Sigmoid colon (tissue), 7 donors: ENCODE measurements around the gene ARVCF. TPM values are rescaled to one million over a fixed set of nuclear protein-coding genes. Genes with fewer than 3 reads are reported as not detected.
"Not testable (repeated sequence)": the region's sequence is repeated elsewhere in the genome, so short reads cannot be mapped to it uniquely, and the experiment has no call there.

Experiments used
- DNase-seq: peaks from one replicate; pipeline ENCODE4 v3.0.0-alpha.2; 2019
- H3K27ac ChIP-seq, 4 donors: fragments of 200-600 bp; sonication (generic); one replicate each; pipeline ENCODE4 v1.5.1; 2016 to 2019; ENCODE audit warnings: mild to moderate bottlenecking in 1 of 4
- H3K27me3 ChIP-seq, 3 donors: fragments of 200-600 bp; sonication (generic); one replicate each; pipeline ENCODE4 v1.5.1; 2019; ENCODE audit warnings: mild to moderate bottlenecking in 1 of 3
- H3K36me3 ChIP-seq, 4 donors: fragments of 200-600 bp; sonication (generic); one replicate each; pipeline ENCODE4 v1.5.1; 2016 to 2019
- H3K4me1 ChIP-seq, 4 donors: fragments of 200-600 bp; sonication (generic); one replicate each; pipeline ENCODE4 v1.5.1; 2017 to 2019
- H3K4me3 ChIP-seq, 4 donors: fragments of 200-600 bp; sonication (generic); one replicate each; pipeline ENCODE4 v1.5.1; 2017 to 2019; ENCODE audit warnings: mild to moderate bottlenecking in 2 of 4, moderate library complexity in 1 of 4
- H3K9me3 ChIP-seq, 4 donors: fragments of 200-600 bp in 3 of 4; sonication (generic) in 3 of 4; one replicate each; pipeline versions ENCODE4 v1.5.1 to v1.6.1; 2013 to 2019
- EP300 ChIP-seq, 4 donors: sonication (generic); formaldehyde crosslinking; IDR thresholded peaks; one replicate each; pipeline ENCODE4 v1.6.1; 2017; ENCODE audit warnings: antibody characterized with exemption in 4 of 4
- POLR2A ChIP-seq, 2 donors: fragments of 450-650 bp; IDR thresholded peaks; one replicate each; pipeline ENCODE4 v1.6.1; 2016; ENCODE audit warnings: antibody characterized with exemption in 2 of 2, mild to moderate bottlenecking in 2 of 2, moderate library complexity in 2 of 2
- POLR2AphosphoS5 ChIP-seq, 4 donors: sonication (generic); formaldehyde crosslinking; IDR thresholded peaks; one replicate each; pipeline ENCODE4 v1.6.1; 2017; ENCODE audit warnings: antibody characterized with exemption in 4 of 4
- WGBS, 2 donors: extraction: QIAGEN DNeasy Blood & Tissue Kit; methylation state at CpG; one replicate each; pipeline ENCODE4 v1.1.7; 2013; 5-methylcytosine and 5-hydroxymethylcytosine counted together
- intact Hi-C: fragments of 100-400 bp; cut with DNase I; formaldehyde crosslinking; loops from one replicate; pipeline ENCODE4 v1.15.1; 2023
- polyA plus RNA-seq, 3 donors: library from polyadenylated mRNA; stranded (reverse); fragments of 200-250 nt; gene quantifications; one replicate each; pipeline ENCODE4 v1.2.3, GENCODE V29; 2013
- total RNA-seq, 4 donors: library from RNA; depleted of rRNA; stranded (reverse); fragments of >200 nt; gene quantifications; one replicate each; pipeline ENCODE4 v1.1.0, GENCODE V29; 2016
- TF ChIP-seq, protein P1 (sequence below), 4 experiments: fragments of 450-650 bp in 3 of 4; fragments of 200-600 bp in 1 of 4; IDR thresholded peaks; one replicate each; pipeline ENCODE4 v1.5.1; 2016 to 2019; ENCODE audit warnings: antibody characterized with exemption in 4 of 4, mild to moderate bottlenecking in 3 of 4, moderate library complexity in 2 of 4
- donor health status: healthy with polysubstance abuse.
- donor health status: Bipolar disorder and iron deficiency.
- donor health status: healthy.

Gene ARVCF
- total and polyA plus RNA-seq, 7 donors: 3.9 to 33.8 (median 14.6) TPM

DNA sequence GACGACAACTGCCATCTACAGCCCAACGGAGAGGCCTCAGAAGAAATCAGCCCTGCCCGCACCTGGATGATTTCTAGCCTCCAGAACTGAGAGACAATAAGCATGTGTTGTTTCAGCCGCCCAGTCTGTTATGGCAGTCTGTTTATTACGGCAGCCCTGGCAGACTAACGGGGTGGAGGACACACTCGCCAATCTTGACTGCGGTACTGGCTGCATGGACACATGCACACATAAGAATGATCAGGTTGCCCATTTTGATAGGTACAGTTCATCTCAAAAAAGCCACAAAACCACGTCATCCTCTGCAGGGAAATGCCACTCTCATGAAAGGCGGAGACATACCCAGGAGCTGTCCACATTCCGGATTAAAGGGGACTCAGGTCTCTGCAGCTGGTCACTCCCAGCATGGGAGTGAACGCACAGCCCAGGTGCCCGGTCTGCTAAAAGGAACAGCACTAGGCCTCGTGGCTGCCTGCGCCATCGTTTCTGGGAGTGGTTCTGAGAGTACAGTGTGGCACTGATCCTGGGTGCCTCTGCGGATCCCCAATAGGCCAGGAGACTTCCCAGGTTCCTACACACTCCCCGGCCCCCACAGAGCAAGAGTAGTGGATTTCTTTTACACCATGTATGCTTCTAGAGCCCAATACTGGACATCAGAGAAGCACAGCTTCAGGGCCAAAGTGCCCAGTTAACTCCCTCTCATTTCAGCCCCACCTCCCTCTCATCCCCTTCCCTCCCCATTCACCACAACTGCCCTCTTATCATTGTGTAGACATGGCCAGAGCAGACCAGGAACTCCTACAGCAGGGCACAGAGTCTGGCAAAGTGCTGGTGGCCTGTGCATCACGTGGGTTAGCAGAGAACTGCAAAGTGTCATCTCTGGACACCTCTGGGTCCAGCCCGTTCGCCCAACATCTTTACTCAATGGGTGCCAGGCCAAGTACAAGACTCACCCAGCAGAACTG, 86.8 kb downstream of the ARVCF start:
- Histone ChIP-seq H3K4me3 (no peak overlapping the region), H3K4me1 (no peaks in the 10 kb centered on the region), H3K27me3 (no peaks in the 10 kb centered on the region), H3K27ac (no peak overlapping the region), H3K9me3 (no peaks in the 10 kb centered on the region), H3K36me3 (peaks cover 0 to 6% (median 0%) of the 10 kb centered on the region in 4 donors)
- no peak for DNase-seq
- TF ChIP-seq, protein P1, sequence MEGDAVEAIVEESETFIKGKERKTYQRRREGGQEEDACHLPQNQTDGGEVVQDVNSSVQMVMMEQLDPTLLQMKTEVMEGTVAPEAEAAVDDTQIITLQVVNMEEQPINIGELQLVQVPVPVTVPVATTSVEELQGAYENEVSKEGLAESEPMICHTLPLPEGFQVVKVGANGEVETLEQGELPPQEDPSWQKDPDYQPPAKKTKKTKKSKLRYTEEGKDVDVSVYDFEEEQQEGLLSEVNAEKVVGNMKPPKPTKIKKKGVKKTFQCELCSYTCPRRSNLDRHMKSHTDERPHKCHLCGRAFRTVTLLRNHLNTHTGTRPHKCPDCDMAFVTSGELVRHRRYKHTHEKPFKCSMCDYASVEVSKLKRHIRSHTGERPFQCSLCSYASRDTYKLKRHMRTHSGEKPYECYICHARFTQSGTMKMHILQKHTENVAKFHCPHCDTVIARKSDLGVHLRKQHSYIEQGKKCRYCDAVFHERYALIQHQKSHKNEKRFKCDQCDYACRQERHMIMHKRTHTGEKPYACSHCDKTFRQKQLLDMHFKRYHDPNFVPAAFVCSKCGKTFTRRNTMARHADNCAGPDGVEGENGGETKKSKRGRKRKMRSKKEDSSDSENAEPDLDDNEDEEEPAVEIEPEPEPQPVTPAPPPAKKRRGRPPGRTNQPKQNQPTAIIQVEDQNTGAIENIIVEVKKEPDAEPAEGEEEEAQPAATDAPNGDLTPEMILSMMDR (IDR thresholded peaks at IDR 0.05): no peak
- no peak for TF ChIP-seq POLR2A (IDR thresholded peaks at IDR 0.05)
- TF ChIP-seq EP300 (IDR thresholded peaks at IDR 0.05): no peak
- TF ChIP-seq POLR2AphosphoS5 (IDR thresholded peaks at IDR 0.05): no peak
- 88 to 92% methylated on average over 21 of the region's 21 CpGs for WGBS, 2 donors
- intact Hi-C loops: no loop called here

DNA sequence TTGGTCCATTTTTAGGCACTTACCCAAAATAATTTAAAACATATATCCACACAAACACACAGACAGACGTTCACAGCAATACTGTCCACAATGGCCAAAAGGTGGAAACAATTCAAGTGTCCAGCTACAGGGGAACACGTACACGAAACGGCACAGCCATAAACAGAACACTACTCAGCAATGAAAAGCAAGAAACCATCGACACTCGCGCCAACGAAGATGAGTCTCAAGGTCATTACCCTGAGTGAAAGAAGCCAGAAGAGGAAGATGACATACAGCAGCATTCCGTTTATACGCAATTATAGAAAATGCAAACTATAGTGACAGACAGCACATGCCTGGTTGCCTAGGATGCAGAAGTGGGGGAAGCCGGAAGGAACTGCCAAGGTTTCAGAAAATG, 88.4 kb downstream of the ARVCF start:
- no peak overlapping the region for H3K27ac ChIP-seq
- no peak overlapping the region for H3K4me3 ChIP-seq
- H3K36me3 ChIP-seq: peaks cover 0 to 6% (median 0%) of the 10 kb centered on the region in 4 donors
- TF ChIP-seq, protein P1 (IDR thresholded peaks at IDR 0.05): no peak
- TF ChIP-seq EP300 (IDR thresholded peaks at IDR 0.05): no peak
- TF ChIP-seq POLR2A (IDR thresholded peaks at IDR 0.05): no peak
- TF ChIP-seq POLR2AphosphoS5 (IDR thresholded peaks at IDR 0.05): no peak
- WGBS, 2 donors: 82 to 93% methylated on average over 11 of the region's 11 CpGs
- intact Hi-C loops: no loop called here
- H3K4me1 ChIP-seq: no peaks in the 10 kb centered on the region
- no peak for DNase-seq
- H3K9me3 ChIP-seq: no peaks in the 10 kb centered on the region
- no peaks in the 10 kb centered on the region for H3K27me3 ChIP-seq

DNA sequence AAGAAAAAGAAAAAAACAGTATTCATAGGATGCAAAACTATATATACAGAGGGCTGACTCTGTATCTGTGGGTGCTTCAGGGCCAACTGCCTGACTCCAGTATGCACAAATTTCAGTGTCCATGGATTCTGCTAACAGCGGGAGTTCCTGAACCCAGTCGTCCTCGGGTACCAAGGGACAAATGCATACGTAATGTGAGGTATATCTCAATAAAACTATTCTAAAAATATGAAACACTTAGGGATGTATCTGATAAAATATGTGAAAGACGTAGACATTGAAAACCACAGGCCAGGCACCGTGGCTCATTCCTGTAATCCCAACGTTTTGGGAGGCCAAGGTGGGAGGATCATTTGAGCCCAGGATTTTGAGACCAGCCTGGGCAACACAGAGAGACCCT, 88.9 kb downstream of the ARVCF start:
- WGBS, 2 donors: 89 to 94% methylated on average over 7 of the region's 7 CpGs
- intact Hi-C loops: no loop called here
- no peak for DNase-seq
- TF ChIP-seq POLR2AphosphoS5 (IDR thresholded peaks at IDR 0.05) (no peak), EP300 (IDR thresholded peaks at IDR 0.05) (no peak), POLR2A (IDR thresholded peaks at IDR 0.05) (no peak)
- TF ChIP-seq, protein P1 (IDR thresholded peaks at IDR 0.05): no peak
- no peaks in the 10 kb centered on the region for H3K27me3 ChIP-seq
- H3K27ac ChIP-seq: no peak overlapping the region
- H3K9me3 ChIP-seq: no peaks in the 10 kb centered on the region
- peaks cover 0 to 6% (median 0%) of the 10 kb centered on the region in 4 donors for H3K36me3 ChIP-seq
- no peak overlapping the region for H3K4me3 ChIP-seq
- H3K4me1 ChIP-seq: no peaks in the 10 kb centered on the region

DNA sequence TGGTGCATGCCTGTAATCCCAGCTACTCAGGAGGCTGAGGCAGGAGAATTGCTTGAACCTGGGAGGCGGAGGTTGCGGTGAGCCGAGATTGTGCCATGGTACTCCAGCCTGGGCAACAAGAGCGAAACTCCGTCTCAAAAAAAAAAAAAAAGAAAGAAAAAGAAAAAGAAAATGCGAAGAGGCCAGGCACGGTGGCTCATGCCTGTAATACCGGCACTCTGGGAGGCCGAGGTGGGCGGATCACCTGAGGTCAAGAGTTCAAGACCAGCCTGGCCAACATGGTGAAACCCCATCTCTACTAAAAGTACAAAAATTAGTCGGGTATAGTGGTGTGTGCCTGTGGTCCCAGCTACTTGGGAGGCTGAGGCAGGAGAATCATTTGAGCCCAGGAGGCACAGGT, 90.6 kb downstream of the ARVCF start:
- WGBS, 2 donors: 89 to 97% methylated on average over 11 of the region's 11 CpGs
- DNase-seq, H3K27ac ChIP-seq, H3K4me3 ChIP-seq, intact Hi-C loops, H3K9me3 ChIP-seq, H3K4me1 ChIP-seq, H3K27me3 ChIP-seq, H3K36me3 ChIP-seq: not testable (repeated sequence)

DNA sequence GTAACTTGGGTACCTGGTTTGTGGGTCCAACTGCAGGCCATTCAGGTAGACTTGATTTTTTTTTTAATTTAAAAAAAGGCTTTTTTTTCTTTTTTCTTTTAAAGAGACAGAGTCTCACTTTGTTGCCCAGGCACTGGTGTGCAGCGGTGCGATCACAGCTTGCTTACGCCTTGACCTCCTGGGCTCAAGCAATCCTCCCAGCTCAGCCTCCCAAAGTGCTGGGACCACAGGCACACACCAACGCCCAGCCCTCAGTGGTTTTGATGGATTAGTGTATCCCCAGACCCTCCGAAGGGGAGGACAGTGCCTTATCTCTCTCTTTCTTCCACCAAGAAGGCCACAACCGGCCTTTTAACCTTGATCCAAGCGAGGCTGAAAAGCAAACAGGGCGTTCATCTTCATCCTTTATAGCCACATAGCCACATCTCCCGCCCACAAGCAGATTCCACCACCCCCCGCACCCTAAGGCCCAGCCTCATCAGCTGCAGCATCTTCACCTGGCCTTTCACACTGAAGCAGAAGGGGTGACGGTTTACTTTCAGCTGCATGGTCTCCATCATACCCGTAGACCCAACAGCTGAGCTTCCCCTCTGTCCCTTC, 92.6 kb downstream of the ARVCF start:
- Histone ChIP-seq H3K4me1 (no peaks in the 10 kb centered on the region), H3K36me3 (peaks cover 0 to 2% (median 0%) of the 10 kb centered on the region in 4 donors), H3K27ac (no peak overlapping the region), H3K9me3 (no peaks in the 10 kb centered on the region), H3K27me3 (no peaks in the 10 kb centered on the region), H3K4me3 (no peak overlapping the region)
- intact Hi-C loops: no loop called here
- TF ChIP-seq POLR2AphosphoS5 (IDR thresholded peaks at IDR 0.05): no peak
- TF ChIP-seq, protein P1 (IDR thresholded peaks at IDR 0.05): no peak
- TF ChIP-seq POLR2A (IDR thresholded peaks at IDR 0.05): no peak
- no peak for TF ChIP-seq EP300 (IDR thresholded peaks at IDR 0.05)
- 88 to 92% methylated on average over 12 of the region's 12 CpGs for WGBS, 2 donors
- DNase-seq: no peak
